Measurements from ENCODE around the gene RNU5B-1. TPM values are rescaled to one million over a fixed set of nuclear protein-coding genes. Genes with fewer than 3 reads are reported as not detected.

RNU5B-1 gene
- polyA plus RNA-seq, 3 donors, result not detected

DNA sequence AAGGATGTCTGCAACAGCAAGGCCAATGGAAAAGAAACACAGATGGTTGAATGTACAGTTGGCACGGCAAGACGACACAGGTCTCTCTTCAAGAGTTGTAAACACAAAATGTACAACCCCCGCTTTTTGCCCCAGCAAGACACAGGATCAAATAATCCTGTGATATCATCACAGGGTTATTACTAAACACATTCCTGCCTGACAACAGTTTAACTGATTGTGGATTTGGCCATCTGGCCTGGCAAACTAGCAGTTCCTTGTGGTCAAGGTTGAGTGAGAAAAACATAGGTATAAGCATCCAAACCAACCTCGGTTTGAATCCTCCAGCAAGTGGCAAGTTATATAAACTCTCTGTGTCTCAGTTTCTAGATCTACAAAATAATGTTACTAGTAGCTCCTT lies 41.2 kb upstream of the RNU5B-1 start:
- H3K4me1 Mint-ChIP-seq, result no peaks in the 10 kb centered on the region
- DNase-seq, result no peak
- Histone ChIP-seq H3K36me3 (replicated peaks in 1 of 2; ENCODE audit: control insufficient read depth in 1 of 2, insufficient read depth in 2 of 2, low read length in 2 of 2) (peaks cover 21 to 41% of the 10 kb centered on the region in 2 donors), H3K79me2 (ENCODE audit: insufficient read depth, low read length) (no peaks in the 10 kb centered on the region), H3K9me3 (replicated peaks in 1 of 2; ENCODE audit: control insufficient read depth in 1 of 2, insufficient read depth in 1 of 2, low read length in 2 of 2) (no peaks in the 10 kb centered on the region), H3K4me1 (ENCODE audit: control insufficient read depth in 1 of 2, insufficient read depth in 2 of 2, low read length in 2 of 2) (no peaks in the 10 kb centered on the region), H4K20me1 (ENCODE audit: insufficient read depth, low read length) (no peaks in the 10 kb centered on the region), H3K27me3 (ENCODE audit: control insufficient read depth in 2 of 2, insufficient read depth in 2 of 2, low read length in 2 of 2) (no peaks in the 10 kb centered on the region), H3K27ac (ENCODE audit: low read depth in 1 of 2, low read length in 2 of 2) (no peak overlapping the region), H2AFZ (ENCODE audit: insufficient read depth, low read depth, low read length, poor library complexity, severe bottlenecking) (no peak overlapping the region), H3K9ac (ENCODE audit: insufficient read depth, low read length, poor library complexity, severe bottlenecking) (no peak overlapping the region), H3K4me3 (replicated peaks in 1 of 3; ENCODE audit: low read depth in 2 of 3, low read length in 3 of 3) (no peak overlapping the region), H3K4me2 (replicated peaks; ENCODE audit: extremely low read depth, low read length, poor library complexity, severe bottlenecking) (no peak overlapping the region)
- 100% methylated on average over 1 of the region's 4 CpGs for WGBS (ENCODE audit: insufficient coverage)
- H3K4me3 Mint-ChIP-seq, result no peak overlapping the region
- H3K27me3 Mint-ChIP-seq (ENCODE audit: low read depth in 3 of 3), result no peaks in the 10 kb centered on the region
- no peak overlapping the region for H3K27ac Mint-ChIP-seq
- intact Hi-C loops (cut with micrococcal nuclease), result no loop called here
- TF ChIP-seq, protein P1, sequence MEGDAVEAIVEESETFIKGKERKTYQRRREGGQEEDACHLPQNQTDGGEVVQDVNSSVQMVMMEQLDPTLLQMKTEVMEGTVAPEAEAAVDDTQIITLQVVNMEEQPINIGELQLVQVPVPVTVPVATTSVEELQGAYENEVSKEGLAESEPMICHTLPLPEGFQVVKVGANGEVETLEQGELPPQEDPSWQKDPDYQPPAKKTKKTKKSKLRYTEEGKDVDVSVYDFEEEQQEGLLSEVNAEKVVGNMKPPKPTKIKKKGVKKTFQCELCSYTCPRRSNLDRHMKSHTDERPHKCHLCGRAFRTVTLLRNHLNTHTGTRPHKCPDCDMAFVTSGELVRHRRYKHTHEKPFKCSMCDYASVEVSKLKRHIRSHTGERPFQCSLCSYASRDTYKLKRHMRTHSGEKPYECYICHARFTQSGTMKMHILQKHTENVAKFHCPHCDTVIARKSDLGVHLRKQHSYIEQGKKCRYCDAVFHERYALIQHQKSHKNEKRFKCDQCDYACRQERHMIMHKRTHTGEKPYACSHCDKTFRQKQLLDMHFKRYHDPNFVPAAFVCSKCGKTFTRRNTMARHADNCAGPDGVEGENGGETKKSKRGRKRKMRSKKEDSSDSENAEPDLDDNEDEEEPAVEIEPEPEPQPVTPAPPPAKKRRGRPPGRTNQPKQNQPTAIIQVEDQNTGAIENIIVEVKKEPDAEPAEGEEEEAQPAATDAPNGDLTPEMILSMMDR (IDR thresholded peaks at IDR 0.05), result no peak
- no peaks in the 10 kb centered on the region for H3K9me3 Mint-ChIP-seq
- peaks cover 48% of the 10 kb centered on the region in 2 donors for H3K36me3 Mint-ChIP-seq

DNA sequence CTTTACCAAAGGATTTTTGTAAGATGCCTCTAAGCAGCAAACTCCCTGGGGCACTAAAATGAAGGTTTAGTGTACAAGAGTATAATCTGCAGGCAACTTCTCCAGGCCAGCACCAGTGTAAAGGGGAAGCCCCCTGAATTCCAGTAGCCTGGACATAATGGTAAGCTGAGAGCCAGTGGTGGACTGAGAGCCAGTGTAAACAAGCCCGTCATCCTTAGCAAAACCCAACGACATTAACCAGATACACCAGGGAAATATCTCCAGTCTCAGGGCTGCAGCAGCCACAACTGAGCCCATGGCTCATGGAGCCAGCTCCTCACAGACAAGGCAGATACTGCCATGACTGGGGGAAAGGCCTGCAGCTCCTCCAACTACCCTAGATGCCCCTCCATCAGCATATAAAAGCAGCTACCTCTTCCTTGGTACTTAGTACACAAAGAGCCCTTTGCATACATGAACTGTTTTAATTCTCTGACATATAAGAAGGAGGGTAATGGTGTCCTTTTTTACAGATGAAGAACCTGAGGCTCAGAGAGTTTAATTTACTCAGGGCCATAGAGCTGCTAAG lies 39.5 kb upstream of the RNU5B-1 start:
- Mint-ChIP-seq H3K27ac (no peak overlapping the region), H3K36me3 (peaks cover 36 to 38% of the 10 kb centered on the region in 2 donors), H3K4me3 (no peak overlapping the region), H3K4me1 (no peaks in the 10 kb centered on the region), H3K27me3 (ENCODE audit: low read depth in 3 of 3) (no peaks in the 10 kb centered on the region), H3K9me3 (no peaks in the 10 kb centered on the region)
- WGBS (ENCODE audit: insufficient coverage), result no CpG with 5 or more reads among the region's 2 CpGs
- H4K20me1 ChIP-seq (ENCODE audit: insufficient read depth, low read length), result no peaks in the 10 kb centered on the region
- no peak overlapping the region for H3K4me3 ChIP-seq (replicated peaks in 1 of 3; ENCODE audit: low read depth in 2 of 3, low read length in 3 of 3)
- TF ChIP-seq, protein P1 (IDR thresholded peaks at IDR 0.05), result no peak
- no peak for DNase-seq
- peaks cover 19 to 32% of the 10 kb centered on the region in 2 donors for H3K36me3 ChIP-seq (replicated peaks in 1 of 2; ENCODE audit: control insufficient read depth in 1 of 2, insufficient read depth in 2 of 2, low read length in 2 of 2)
- no peaks in the 10 kb centered on the region for H3K27me3 ChIP-seq (ENCODE audit: control insufficient read depth in 2 of 2, insufficient read depth in 2 of 2, low read length in 2 of 2)
- H3K79me2 ChIP-seq (ENCODE audit: insufficient read depth, low read length), result no peaks in the 10 kb centered on the region
- intact Hi-C loops (cut with micrococcal nuclease), result no loop called here
- H2AFZ ChIP-seq (ENCODE audit: insufficient read depth, low read depth, low read length, poor library complexity, severe bottlenecking), result no peak overlapping the region
- no peak overlapping the region for H3K27ac ChIP-seq (ENCODE audit: low read depth in 1 of 2, low read length in 2 of 2)
- H3K4me2 ChIP-seq (replicated peaks; ENCODE audit: extremely low read depth, low read length, poor library complexity, severe bottlenecking), result no peak overlapping the region
- H3K9ac ChIP-seq (ENCODE audit: insufficient read depth, low read length, poor library complexity, severe bottlenecking), result no peak overlapping the region
- H3K4me1 ChIP-seq (ENCODE audit: control insufficient read depth in 1 of 2, insufficient read depth in 2 of 2, low read length in 2 of 2), result no peaks in the 10 kb centered on the region
- H3K9me3 ChIP-seq (replicated peaks in 1 of 2; ENCODE audit: control insufficient read depth in 1 of 2, insufficient read depth in 1 of 2, low read length in 2 of 2), result no peaks in the 10 kb centered on the region

All from CD14-positive monocyte (primary cell).